IgD-negative memory B cell (primary cell): ENCODE data around the gene TMEM42. TPM values are rescaled to one million over a fixed set of nuclear protein-coding genes. Genes with fewer than 3 reads are reported as not detected.

ENCODE experiments used
- H3K27ac Mint-ChIP-seq, 3 donors: one replicate each; pipeline ENCODE4 v1.8.0; 2020 to 2022; ENCODE audit warnings: mild to moderate bottlenecking in 3 of 3, mixed read lengths in 3 of 3, moderate library complexity in 1 of 3
- H3K27me3 Mint-ChIP-seq: one replicate; pipeline ENCODE4 v1.8.0; 2021; ENCODE audit warnings: mixed read lengths
- H3K36me3 Mint-ChIP-seq: one replicate; pipeline ENCODE4 v1.8.0; 2020; ENCODE audit warnings: mild to moderate bottlenecking, mixed read lengths
- H3K4me1 Mint-ChIP-seq, 3 donors: one replicate each; pipeline ENCODE4 v1.8.0; 2020 to 2022; ENCODE audit warnings: mixed read lengths in 3 of 3, mild to moderate bottlenecking in 1 of 3
- H3K4me3 Mint-ChIP-seq, 4 donors: one replicate each; pipeline ENCODE4 v1.8.0; 2020 to 2022; ENCODE audit warnings: mild to moderate bottlenecking in 4 of 4, mixed read lengths in 4 of 4, moderate library complexity in 3 of 4
- H3K9me3 Mint-ChIP-seq, 3 donors: one replicate each; pipeline ENCODE4 v1.8.0; 2020 to 2021; ENCODE audit warnings: mixed read lengths in 3 of 3, mild to moderate bottlenecking in 1 of 3
- polyA plus RNA-seq: library from polyadenylated mRNA; unstranded; fragments of 300-500 nt; fragmentation: Illumina TruSeq; gene quantifications from one replicate; pipeline ENCODE4 v1.2.3, GENCODE V29; 2021

TMEM42 gene
- polyA plus RNA-seq, 1 donor from 2014 or later, result 30.4 TPM

DNA sequence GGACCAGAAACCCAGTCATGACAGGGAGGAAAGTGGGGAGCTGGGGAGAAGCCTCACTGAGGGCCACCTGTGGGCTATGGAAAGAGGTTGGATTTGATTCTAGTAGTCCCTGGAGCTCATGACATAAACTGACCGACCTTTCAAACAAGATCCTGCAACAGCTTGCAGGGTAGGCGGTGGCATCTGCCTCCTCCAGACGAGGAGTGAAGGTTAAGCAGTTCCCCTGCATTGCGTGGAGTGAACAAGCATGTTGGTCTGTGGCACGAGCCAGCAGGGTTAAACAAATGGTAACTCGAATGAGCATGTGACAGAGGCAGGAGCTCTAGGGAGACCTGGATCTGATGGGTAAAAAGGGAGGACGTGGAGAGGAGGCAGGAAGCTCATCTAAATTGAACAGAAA lies 25.4 kb downstream of the TMEM42 start:
- Mint-ChIP-seq H3K27ac (no peak overlapping the region), H3K4me3 (no peak overlapping the region), H3K4me1 (peaks cover 0 to 3% (median 2%) of the 10 kb centered on the region in 3 donors), H3K27me3 (peaks cover 4% of the 10 kb centered on the region), H3K36me3 (no peaks in the 10 kb centered on the region), H3K9me3 (peaks cover 0 to 2% (median 0%) of the 10 kb centered on the region in 3 donors)

GRCh38 chr3:44890258-44890657 lies 28.5 kb downstream of the TMEM42 start:
- Mint-ChIP-seq H3K4me1 (peaks cover 0 to 3% (median 0%) of the 10 kb centered on the region in 3 donors), H3K9me3 (peaks cover 0 to 2% (median 0%) of the 10 kb centered on the region in 3 donors), H3K27me3 (peaks cover 5% of the 10 kb centered on the region), H3K36me3 (no peaks in the 10 kb centered on the region), H3K27ac (no peak overlapping the region), H3K4me3 (no peak overlapping the region)

DNA sequence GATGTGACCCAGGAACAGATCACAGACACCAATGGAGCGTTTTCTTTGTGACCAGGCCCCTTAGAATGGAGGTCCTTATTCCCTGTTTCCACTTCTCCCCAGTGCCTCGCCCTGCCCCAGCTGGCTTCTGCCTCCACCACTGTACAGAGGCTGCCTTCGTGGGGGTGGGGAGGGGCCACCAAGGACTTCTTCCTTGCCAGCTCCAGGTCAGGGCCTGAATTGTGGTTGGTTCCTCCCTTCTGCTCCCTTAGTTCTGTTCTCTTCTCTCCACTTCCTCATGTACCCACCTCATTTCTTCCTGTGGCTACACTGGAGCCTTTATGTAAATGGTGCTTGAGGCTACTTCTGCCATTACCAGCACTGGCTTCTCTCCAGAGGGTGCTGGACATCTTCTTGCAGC lies 29.1 kb downstream of the TMEM42 start:
- no peak overlapping the region for H3K27ac Mint-ChIP-seq
- peaks cover 0 to 2% (median 0%) of the 10 kb centered on the region in 3 donors for H3K9me3 Mint-ChIP-seq
- peaks cover 0 to 3% (median 0%) of the 10 kb centered on the region in 3 donors for H3K4me1 Mint-ChIP-seq
- H3K36me3 Mint-ChIP-seq, result no peaks in the 10 kb centered on the region
- peaks cover 5% of the 10 kb centered on the region for H3K27me3 Mint-ChIP-seq
- no peak overlapping the region for H3K4me3 Mint-ChIP-seq

DNA sequence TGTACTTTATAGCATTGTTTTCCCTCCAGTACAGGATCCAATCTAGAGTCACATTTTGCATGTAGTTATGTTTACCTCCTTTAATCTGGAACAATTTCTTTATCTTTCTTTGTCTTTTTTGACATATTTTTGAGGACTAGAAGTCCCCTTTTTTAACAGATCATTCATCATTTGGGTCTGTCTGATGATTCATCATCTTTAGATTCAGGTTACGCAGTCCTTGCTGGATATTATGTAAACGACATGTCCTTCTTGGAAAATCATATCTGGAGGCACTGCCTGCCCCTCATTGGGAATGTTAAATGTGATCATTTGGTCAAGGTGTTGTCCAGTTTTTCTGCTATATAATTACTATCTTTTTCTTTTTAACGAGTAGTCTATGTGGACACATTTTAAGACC lies 31.0 kb downstream of the TMEM42 start:
- Mint-ChIP-seq H3K36me3 (no peaks in the 10 kb centered on the region), H3K4me3 (no peak overlapping the region), H3K27me3 (peaks cover 3% of the 10 kb centered on the region), H3K27ac (no peak overlapping the region), H3K4me1 (peaks cover 0 to 5% (median 4%) of the 10 kb centered on the region in 3 donors), H3K9me3 (peaks cover 0 to 2% (median 0%) of the 10 kb centered on the region in 3 donors)

GRCh38 chr3:44893097-44893496 lies 31.4 kb downstream of the TMEM42 start:
- Mint-ChIP-seq H3K27ac (no peak overlapping the region), H3K27me3 (peaks cover 5% of the 10 kb centered on the region), H3K36me3 (no peaks in the 10 kb centered on the region), H3K4me1 (peaks cover 0 to 5% (median 4%) of the 10 kb centered on the region in 3 donors), H3K4me3 (no peak overlapping the region), H3K9me3 (peaks cover 0 to 2% (median 0%) of the 10 kb centered on the region in 3 donors)

DNA sequence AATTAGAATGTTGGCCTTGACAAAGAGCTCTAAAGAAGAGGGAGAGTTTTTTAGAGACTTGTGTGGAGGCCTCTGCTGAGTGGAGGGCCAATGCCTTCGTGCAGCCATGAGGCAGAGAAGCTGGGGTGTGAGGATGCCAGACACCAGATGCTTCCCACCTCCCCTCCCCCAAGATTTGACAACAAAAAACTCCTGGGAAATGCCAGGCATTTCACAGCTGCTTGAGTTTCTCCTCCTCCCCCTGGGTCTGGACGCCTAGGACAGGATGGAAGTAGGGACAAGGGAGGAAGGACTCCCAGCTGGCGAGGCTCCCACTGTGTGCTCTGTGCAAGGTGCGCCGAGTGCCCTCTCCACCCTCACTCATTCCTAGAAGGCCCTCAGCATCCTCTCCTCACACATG lies 32.8 kb downstream of the TMEM42 start:
- H3K9me3 Mint-ChIP-seq, result peaks cover 0 to 2% (median 0%) of the 10 kb centered on the region in 3 donors
- no peak overlapping the region for H3K4me3 Mint-ChIP-seq
- H3K27ac Mint-ChIP-seq, result no peak overlapping the region
- H3K36me3 Mint-ChIP-seq, result no peaks in the 10 kb centered on the region
- H3K4me1 Mint-ChIP-seq, result peaks cover 0 to 5% (median 4%) of the 10 kb centered on the region in 3 donors
- H3K27me3 Mint-ChIP-seq, result peaks cover 10% of the 10 kb centered on the region

DNA sequence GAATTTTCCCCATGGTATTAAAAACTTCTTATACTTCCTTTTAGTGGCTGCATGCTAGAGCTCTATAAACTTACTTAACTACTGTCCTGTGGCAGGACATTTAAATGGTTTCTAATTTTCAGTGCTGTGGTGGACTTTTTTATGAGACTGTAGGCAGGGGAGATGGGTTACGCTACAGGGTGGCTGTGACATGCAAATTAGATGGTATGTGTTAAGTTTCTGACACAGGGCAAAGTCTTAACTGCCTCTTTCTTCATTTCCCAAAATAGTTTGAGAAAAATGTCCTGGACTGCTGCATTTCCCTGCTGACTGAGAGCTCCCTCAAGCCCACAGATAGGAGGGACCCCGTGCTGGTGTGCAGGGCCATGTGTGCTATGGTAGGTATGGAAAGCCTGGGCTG lies 34.7 kb downstream of the TMEM42 start:
- Mint-ChIP-seq H3K27ac (no peak overlapping the region), H3K4me1 (peaks cover 0 to 5% (median 4%) of the 10 kb centered on the region in 3 donors), H3K27me3 (peaks cover 14% of the 10 kb centered on the region), H3K9me3 (no peaks in the 10 kb centered on the region), H3K4me3 (no peak overlapping the region), H3K36me3 (no peaks in the 10 kb centered on the region)

- H3K36me3 Mint-ChIP-seq, result no peaks in the 10 kb centered on the region
- no peaks in the 10 kb centered on the region for H3K9me3 Mint-ChIP-seq
- H3K4me1 Mint-ChIP-seq, result peaks cover 0 to 5% (median 4%) of the 10 kb centered on the region in 3 donors
- H3K4me3 Mint-ChIP-seq, result no peak overlapping the region
- H3K27me3 Mint-ChIP-seq, result peaks cover 12% of the 10 kb centered on the region
- peak overlapping the region in 1 of 3 donors; percentile 23 for H3K27ac Mint-ChIP-seq
These were observed 38.1 kb downstream of the TMEM42 start for GRCh38 chr3:44899683-44900367.

- H3K27ac Mint-ChIP-seq, result peak overlapping the region in 1 of 3 donors; percentile 34
- H3K9me3 Mint-ChIP-seq, result no peaks in the 10 kb centered on the region
These were observed 40.9 kb downstream of the TMEM42 start for GRCh38 chr3:44902628-44903027.

GRCh38 chr3:44903314-44903713 lies 41.6 kb downstream of the TMEM42 start:
- peaks cover 9% of the 10 kb centered on the region for H3K27me3 Mint-ChIP-seq
- no peak overlapping the region for H3K4me3 Mint-ChIP-seq
- H3K36me3 Mint-ChIP-seq, result no peaks in the 10 kb centered on the region
- H3K9me3 Mint-ChIP-seq, result no peaks in the 10 kb centered on the region
- no peak overlapping the region for H3K27ac Mint-ChIP-seq
- no peaks in the 10 kb centered on the region for H3K4me1 Mint-ChIP-seq

More at GRCh38 chr3:44902628-44903027, 40.9 kb downstream of the TMEM42 start:
- no peak overlapping the region for H3K4me3 Mint-ChIP-seq
- peaks cover 11% of the 10 kb centered on the region for H3K27me3 Mint-ChIP-seq
- H3K4me1 Mint-ChIP-seq, result no peaks in the 10 kb centered on the region
- no peaks in the 10 kb centered on the region for H3K36me3 Mint-ChIP-seq

DNA sequence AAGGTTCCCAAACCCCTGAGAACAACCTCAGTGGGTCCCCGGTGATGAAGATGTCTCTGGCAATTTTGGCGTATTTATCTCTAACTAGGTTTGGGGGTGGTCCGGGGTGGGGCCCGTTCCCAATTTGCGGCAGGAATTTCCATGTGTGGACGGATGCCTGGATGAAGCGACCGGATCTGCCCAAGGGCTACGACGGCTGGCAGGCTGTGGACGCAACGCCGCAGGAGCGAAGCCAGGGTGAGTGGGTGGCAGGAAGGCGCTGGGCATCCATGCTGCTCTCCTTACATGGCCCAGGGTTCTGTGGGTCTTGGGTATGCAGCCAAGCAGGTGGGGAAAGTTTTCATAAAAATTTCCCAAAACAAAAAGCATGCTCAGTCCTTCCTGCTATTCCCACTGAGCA lies 42.0 kb downstream of the TMEM42 start:
- Mint-ChIP-seq H3K27ac (no peak overlapping the region), H3K4me1 (no peaks in the 10 kb centered on the region), H3K36me3 (no peaks in the 10 kb centered on the region), H3K4me3 (no peak overlapping the region), H3K9me3 (no peaks in the 10 kb centered on the region), H3K27me3 (peaks cover 9% of the 10 kb centered on the region)

- H3K27me3 Mint-ChIP-seq, result peaks cover 3% of the 10 kb centered on the region
- no peaks in the 10 kb centered on the region for H3K4me1 Mint-ChIP-seq
- no peak overlapping the region for H3K4me3 Mint-ChIP-seq
- peak overlapping the region in 1 of 3 donors; percentile 10 for H3K27ac Mint-ChIP-seq
- peaks cover 0 to 3% (median 0%) of the 10 kb centered on the region in 3 donors for H3K9me3 Mint-ChIP-seq
- H3K36me3 Mint-ChIP-seq, result no peaks in the 10 kb centered on the region
These were observed 43.9 kb downstream of the TMEM42 start for GRCh38 chr3:44905446-44906157.

GRCh38 chr3:44906997-44907396 lies 45.3 kb downstream of the TMEM42 start:
- H3K27ac Mint-ChIP-seq, result no peak overlapping the region
- peaks cover 0 to 6% (median 0%) of the 10 kb centered on the region in 3 donors for H3K9me3 Mint-ChIP-seq
- peaks cover 0 to 1% (median 0%) of the 10 kb centered on the region in 3 donors for H3K4me1 Mint-ChIP-seq
- H3K36me3 Mint-ChIP-seq, result no peaks in the 10 kb centered on the region
- no peaks in the 10 kb centered on the region for H3K27me3 Mint-ChIP-seq
- H3K4me3 Mint-ChIP-seq, result no peak overlapping the region

- Mint-ChIP-seq H3K9me3 (peaks cover 0 to 6% (median 0%) of the 10 kb centered on the region in 3 donors), H3K4me3 (no peak overlapping the region), H3K4me1 (peaks cover 0 to 1% (median 0%) of the 10 kb centered on the region in 3 donors), H3K27ac (no peak overlapping the region), H3K27me3 (no peaks in the 10 kb centered on the region), H3K36me3 (no peaks in the 10 kb centered on the region)
These were observed 45.9 kb downstream of the TMEM42 start for GRCh38 chr3:44907612-44908011.

DNA sequence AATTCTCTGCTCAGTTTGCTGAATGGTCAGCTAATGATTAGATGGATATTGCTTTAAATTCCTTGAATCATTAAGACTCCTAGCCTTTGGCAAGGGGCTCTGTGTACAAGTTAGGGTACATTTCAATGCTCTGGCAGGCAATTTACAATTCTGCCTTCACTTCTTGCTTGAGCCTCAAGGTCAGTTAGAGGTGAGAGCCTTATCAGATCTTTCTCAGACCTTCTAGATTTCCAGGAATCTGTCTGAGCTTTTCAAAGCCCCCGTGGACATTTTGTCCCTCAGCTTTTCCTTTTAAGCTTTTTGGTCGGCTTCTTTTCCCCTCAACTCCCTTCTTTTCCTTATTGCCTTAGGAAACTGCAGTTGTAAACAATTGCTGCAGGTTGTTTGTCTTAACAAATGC lies 47.4 kb downstream of the TMEM42 start:
- no peaks in the 10 kb centered on the region for H3K36me3 Mint-ChIP-seq
- H3K9me3 Mint-ChIP-seq, result peaks cover 0 to 6% (median 0%) of the 10 kb centered on the region in 3 donors
- no peak overlapping the region for H3K4me3 Mint-ChIP-seq
- H3K27me3 Mint-ChIP-seq, result no peaks in the 10 kb centered on the region
- H3K27ac Mint-ChIP-seq, result no peak overlapping the region
- H3K4me1 Mint-ChIP-seq, result peaks cover 0 to 1% (median 0%) of the 10 kb centered on the region in 3 donors
